Measurements from ENCODE around the gene FCHO2. TPM values are rescaled to one million over a fixed set of nuclear protein-coding genes. Genes with fewer than 3 reads are reported as not detected.

The FCHO2 gene
- total RNA-seq, 1 donor from 2014 or later: 5.3 TPM

GRCh38 chr5:73136055-73136562 is 180.3 kb downstream of the FCHO2 start:
- ATAC-seq (ENCODE audit: low read depth): no peak
- Mint-ChIP-seq H3K4me3 (no peak overlapping the region), H3K4me1 (no peaks in the 10 kb centered on the region), H3K27ac (no peak overlapping the region), H3K27me3 (peaks cover 37% of the 10 kb centered on the region), H3K36me3 (ENCODE audit: low read depth) (no peaks in the 10 kb centered on the region), H3K9me3 (peaks cover 2% of the 10 kb centered on the region)
- ChIA-PET CTCF (interaction anchor here (1.1 kb wide), 1 partner anchor 66 kb away, joined by 3 read pairs; no protein-coding TSS in a partner anchor), POLR2A (no interaction called here)
- no peak for DNase-seq
- intact Hi-C loops (cut with micrococcal nuclease): no loop called here
- no peak for TF ChIP-seq CTCF (IDR thresholded peaks at IDR 0.05)

GRCh38 chr5:73137563-73138530 is 182.0 kb downstream of the FCHO2 start:
- H3K27me3 Mint-ChIP-seq: peaks cover 48% of the 10 kb centered on the region
- DNase-seq (no peak), ATAC-seq (ENCODE audit: low read depth) (no peak)
- H3K36me3 Mint-ChIP-seq (ENCODE audit: low read depth): no peaks in the 10 kb centered on the region
- intact Hi-C loops (cut with micrococcal nuclease): no loop called here
- no peak overlapping the region for H3K27ac Mint-ChIP-seq
- CTCF ChIA-PET: no interaction called here
- H3K4me3 Mint-ChIP-seq: no peak overlapping the region
- POLR2A ChIA-PET: no interaction called here
- no peak for TF ChIP-seq CTCF (IDR thresholded peaks at IDR 0.05)
- H3K4me1 Mint-ChIP-seq: no peaks in the 10 kb centered on the region
- H3K9me3 Mint-ChIP-seq: peaks cover 2% of the 10 kb centered on the region

- Mint-ChIP-seq H3K36me3 (ENCODE audit: low read depth) (no peaks in the 10 kb centered on the region), H3K27me3 (peaks cover 51% of the 10 kb centered on the region), H3K4me1 (no peaks in the 10 kb centered on the region), H3K27ac (no peak overlapping the region), H3K4me3 (no peak overlapping the region), H3K9me3 (peaks cover 2% of the 10 kb centered on the region)
- ChIA-PET POLR2A (no interaction called here), CTCF (no interaction called here)
- DNase-seq (no peak), ATAC-seq (ENCODE audit: low read depth) (no peak)
- intact Hi-C loops (cut with micrococcal nuclease): no loop called here
- no peak for TF ChIP-seq CTCF (IDR thresholded peaks at IDR 0.05)
Measured at GRCh38 chr5:73139485-73139884, 183.6 kb downstream of the FCHO2 start.

Other genes with a start within 250 kb of the FCHO2 start
- 89.6 and 109 TPM in 2 replicates for gene TNPO1, start 139.4 kb upstream of the FCHO2 start, total RNA-seq
- not detected in 2 replicates for gene TMEM171, start 164.5 kb downstream of the FCHO2 start, total RNA-seq
- not detected in 2 replicates for gene TMEM174, start 217.2 kb downstream of the FCHO2 start, total RNA-seq

Measured in activated B cell treated with CpG ODN at 0.5 μM for 24 hours (primary cell).